CD4-positive, alpha-beta memory T cell (primary cell): Measurements from ENCODE around the gene EPS8. TPM values are rescaled to one million over a fixed set of nuclear protein-coding genes. Genes with fewer than 3 reads are reported as not detected.

Experiments used
- CTCF ChIA-PET: fragments of 350-600 bp; sonication (Branson Sonifier 250); formaldehyde crosslinking; loops from one replicate; lab custom pipeline; 2021; ENCODE audit warnings: inconsistent platforms; ENCODE audit not compliant: partially characterized antibody; lab: Charles Lee
- POLR2A ChIA-PET: fragments of 350-600 bp; sonication (Branson Sonifier 250); formaldehyde crosslinking; loops from one replicate; lab custom pipeline; 2021; ENCODE audit not compliant: partially characterized antibody; lab: Charles Lee
- DNase-seq, 5 donors: peaks; one replicate each; pipeline versions ENCODE4 v3.0.0 to v3.0.0-alpha.2; 2020 to 2022; ENCODE audit warnings: mixed read lengths in 1 of 5
- H3K27ac ChIP-seq: one replicate; pipeline ENCODE4 v1.7.0; 2013; ENCODE audit warnings: low read depth, low read length
- H3K27me3 ChIP-seq: 2 replicates; pipeline ENCODE4 v1.7.0; 2013; ENCODE audit warnings: mild to moderate bottlenecking, low read length, moderate library complexity; ENCODE audit not compliant: insufficient read depth
- H3K36me3 ChIP-seq: 2 replicates; pipeline ENCODE4 v1.7.0; 2013; ENCODE audit warnings: mild to moderate bottlenecking, low read length, moderate library complexity; ENCODE audit not compliant: insufficient read depth
- H3K4me1 ChIP-seq: 2 replicates; pipeline ENCODE4 v1.7.0; 2013; ENCODE audit warnings: mild to moderate bottlenecking, low read length, moderate library complexity; ENCODE audit not compliant: insufficient read depth
- H3K4me3 ChIP-seq, 2 donors: one replicate each; pipeline ENCODE4 v1.7.0; 2013; ENCODE audit warnings: low read length in 2 of 2, mild to moderate bottlenecking in 1 of 2
- H3K9me3 ChIP-seq, 2 donors: one replicate each; pipeline ENCODE4 v1.7.0; 2013; ENCODE audit warnings: low read length in 2 of 2, control low read depth in 1 of 2; ENCODE audit not compliant: control insufficient read depth in 1 of 2
- H3K27ac Mint-ChIP-seq, 7 donors: one replicate each; pipeline ENCODE4 v1.8.0; 2020 to 2021; ENCODE audit warnings: mixed read lengths in 7 of 7, mild to moderate bottlenecking in 6 of 7, inconsistent platforms in 3 of 7, moderate library complexity in 3 of 7
- H3K27me3 Mint-ChIP-seq, 2 donors: one replicate each; pipeline ENCODE4 v1.8.0; 2020 to 2021; ENCODE audit warnings: mixed read lengths in 2 of 2
- H3K36me3 Mint-ChIP-seq, 2 donors: one replicate each; pipeline ENCODE4 v1.8.0; 2020 to 2021; ENCODE audit warnings: mixed read lengths in 2 of 2, inconsistent platforms in 1 of 2, mild to moderate bottlenecking in 1 of 2
- H3K4me1 Mint-ChIP-seq, 4 donors: one replicate each; pipeline ENCODE4 v1.8.0; 2020 to 2021; ENCODE audit warnings: mixed read lengths in 4 of 4, mild to moderate bottlenecking in 1 of 4
- H3K4me3 Mint-ChIP-seq, 8 donors: one replicate each; pipeline ENCODE4 v1.8.0; 2020 to 2021; ENCODE audit warnings: mixed read lengths in 8 of 8, mild to moderate bottlenecking in 7 of 8, moderate library complexity in 6 of 8, inconsistent platforms in 3 of 8
- H3K9me3 Mint-ChIP-seq, 8 donors: one replicate each; pipeline ENCODE4 v1.8.0; 2020 to 2021; ENCODE audit warnings: mixed read lengths in 8 of 8, mild to moderate bottlenecking in 5 of 8, inconsistent platforms in 3 of 8, moderate library complexity in 1 of 8
- intact Hi-C: fragments of 100-400 bp; cut with micrococcal nuclease; formaldehyde crosslinking; loops from one replicate; pipeline ENCODE4 v1.15.1; 2023
- polyA plus RNA-seq, 2 donors: library from polyadenylated mRNA; unstranded; fragments of 300-500 nt; fragmentation: Illumina TruSeq; gene quantifications; one replicate each; pipeline ENCODE4 v1.2.3, GENCODE V29; 2021
- total RNA-seq, 2 experiments: library from RNA; stranded (reverse); gene quantifications; one replicate each; pipeline ENCODE4 v1.2.3, GENCODE V29; 2021

The EPS8 gene
- total and polyA plus RNA-seq, 4 experiments from 2014 or later: 2.6 to 4.0 (median 3.6) TPM

DNA sequence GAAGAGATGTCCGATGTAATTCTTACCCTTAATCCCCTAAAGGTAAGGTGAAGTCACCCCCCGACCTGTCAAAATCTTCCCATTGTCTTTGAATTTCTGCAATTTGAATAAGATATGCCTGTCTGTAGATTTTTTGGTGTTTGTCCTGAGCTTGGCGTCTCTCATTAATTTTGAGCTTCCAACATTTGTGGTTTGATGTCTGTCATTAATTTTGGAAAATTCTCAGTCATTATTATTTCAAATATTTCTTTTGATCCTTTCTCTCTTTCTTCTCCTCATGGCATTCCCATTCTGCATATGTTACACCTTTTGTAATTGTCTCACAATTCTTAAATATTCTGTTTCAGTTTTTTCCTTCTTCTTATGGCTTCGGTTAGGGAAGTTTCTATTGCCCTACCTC, 60.1 kb downstream of the EPS8 start:
- Histone ChIP-seq H3K27ac (no peak overlapping the region), H3K36me3 (no peaks in the 10 kb centered on the region), H3K4me1 (no peaks in the 10 kb centered on the region), H3K9me3 (no peaks in the 10 kb centered on the region), H3K4me3 (no peak overlapping the region), H3K27me3 (no peaks in the 10 kb centered on the region)
- DNase-seq: no peak
- no peaks in the 10 kb centered on the region for H3K36me3 Mint-ChIP-seq
- no peak overlapping the region for H3K27ac Mint-ChIP-seq
- intact Hi-C loops: no loop called here
- CTCF ChIA-PET: no interaction called here
- POLR2A ChIA-PET: no interaction called here
- no peaks in the 10 kb centered on the region for H3K9me3 Mint-ChIP-seq
- no peak overlapping the region for H3K4me3 Mint-ChIP-seq
- H3K4me1 Mint-ChIP-seq: no peaks in the 10 kb centered on the region
- peaks cover 0 to 8% of the 10 kb centered on the region in 2 donors for H3K27me3 Mint-ChIP-seq

DNA sequence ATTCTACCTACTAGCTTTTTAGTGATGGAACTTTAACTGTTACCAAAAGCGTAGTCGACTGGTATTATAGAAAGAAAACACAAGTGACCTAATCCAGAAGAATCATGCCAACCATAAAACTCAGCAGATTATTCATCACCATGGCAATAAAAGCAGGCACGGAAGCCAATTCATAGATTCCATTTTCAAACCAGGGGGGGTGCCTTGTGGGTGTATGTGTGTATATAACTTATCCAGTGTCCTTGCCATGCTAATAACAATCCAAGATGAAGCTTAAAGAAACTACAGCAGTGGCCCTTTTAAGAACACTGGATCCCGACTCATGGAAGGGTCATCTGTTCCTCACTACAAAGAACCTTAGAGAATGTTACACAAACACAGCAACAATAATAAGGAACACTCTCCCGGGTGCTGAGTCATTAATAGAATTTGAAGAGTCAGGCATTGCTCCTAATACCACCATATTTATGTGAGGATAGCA, 61.0 kb downstream of the EPS8 start:
- CTCF ChIA-PET: no interaction called here

DNA sequence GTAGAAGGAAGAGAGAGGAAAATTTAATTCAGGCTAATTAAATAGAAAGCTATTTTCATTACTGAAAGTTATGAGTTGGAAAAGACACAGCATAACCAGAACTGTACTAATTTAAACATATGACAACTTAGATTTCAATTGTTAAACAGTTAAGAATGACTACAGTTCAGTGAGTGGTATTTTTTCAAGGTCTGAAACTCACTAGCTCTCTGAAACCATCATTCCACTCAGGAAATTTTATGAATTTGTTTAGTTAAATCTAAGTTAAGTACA, 62.4 kb downstream of the EPS8 start:
- CTCF ChIA-PET: no interaction called here
- DNase-seq: no peak
- H3K9me3 Mint-ChIP-seq: no peaks in the 10 kb centered on the region
- Histone ChIP-seq H3K9me3 (no peaks in the 10 kb centered on the region), H3K4me1 (no peaks in the 10 kb centered on the region), H3K36me3 (no peaks in the 10 kb centered on the region), H3K27me3 (no peaks in the 10 kb centered on the region), H3K4me3 (no peak overlapping the region), H3K27ac (no peak overlapping the region)
- H3K4me1 Mint-ChIP-seq: no peaks in the 10 kb centered on the region
- no peak overlapping the region for H3K27ac Mint-ChIP-seq
- POLR2A ChIA-PET: no interaction called here
- no peaks in the 10 kb centered on the region for H3K36me3 Mint-ChIP-seq
- intact Hi-C loops: no loop called here
- no peak overlapping the region for H3K4me3 Mint-ChIP-seq
- H3K27me3 Mint-ChIP-seq: peaks cover 0 to 7% of the 10 kb centered on the region in 2 donors

More for the DNA sequence above, 61.0 kb downstream of the EPS8 start:
- no peaks in the 10 kb centered on the region for H3K4me1 ChIP-seq
- POLR2A ChIA-PET: no interaction called here
- no peaks in the 10 kb centered on the region for H3K27me3 ChIP-seq
- Mint-ChIP-seq H3K4me3 (no peak overlapping the region), H3K36me3 (no peaks in the 10 kb centered on the region), H3K27me3 (peaks cover 0 to 6% of the 10 kb centered on the region in 2 donors), H3K4me1 (no peaks in the 10 kb centered on the region), H3K27ac (no peak overlapping the region), H3K9me3 (no peaks in the 10 kb centered on the region)
- no peaks in the 10 kb centered on the region for H3K36me3 ChIP-seq
- H3K27ac ChIP-seq: no peak overlapping the region
- H3K9me3 ChIP-seq: no peaks in the 10 kb centered on the region
- H3K4me3 ChIP-seq: no peak overlapping the region
- intact Hi-C loops: no loop called here
- DNase-seq: no peak

DNA sequence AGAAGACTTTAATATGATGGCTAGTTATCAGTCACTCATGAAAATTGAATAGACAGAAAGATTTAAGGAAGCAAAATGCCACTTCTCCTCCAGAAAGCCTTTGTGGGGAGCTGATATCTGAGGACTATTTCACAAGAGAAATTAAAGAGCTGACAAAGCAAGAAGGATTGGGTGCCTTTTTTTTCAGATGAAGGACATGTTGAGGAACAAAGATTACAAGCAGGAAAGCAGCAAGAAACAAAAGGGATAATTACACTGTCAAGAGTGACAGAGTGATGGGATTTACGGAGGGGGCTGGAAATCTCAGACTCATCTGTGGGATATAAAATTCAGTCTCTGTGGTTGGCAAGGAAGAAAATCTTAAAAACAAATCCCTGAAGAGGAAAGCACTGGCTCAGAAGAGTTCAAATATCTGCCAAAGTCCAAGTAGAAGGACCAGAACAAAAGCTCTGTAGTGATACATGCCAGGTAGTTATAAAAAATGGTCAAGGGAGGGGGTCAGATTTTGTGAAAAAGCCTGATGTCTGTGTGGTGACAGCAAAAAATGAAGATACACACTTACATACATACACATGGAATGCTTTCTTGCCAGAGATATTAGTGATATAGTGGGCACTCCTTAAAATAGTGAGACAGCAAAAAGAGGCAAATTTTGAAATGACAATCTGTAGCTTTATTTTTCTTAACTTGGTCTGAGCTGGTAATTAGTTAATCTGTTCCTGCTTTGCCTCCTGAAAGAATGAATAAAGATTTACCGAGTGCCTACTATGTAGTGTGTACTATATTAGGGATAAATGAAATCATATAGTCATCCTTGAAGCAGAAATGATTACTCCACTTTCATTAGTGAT, 62.9 kb downstream of the EPS8 start:
- ChIA-PET CTCF (no interaction called here), POLR2A (no interaction called here)
- Histone ChIP-seq H3K4me3 (no peak overlapping the region), H3K36me3 (no peaks in the 10 kb centered on the region), H3K27ac (no peak overlapping the region), H3K27me3 (no peaks in the 10 kb centered on the region), H3K9me3 (no peaks in the 10 kb centered on the region), H3K4me1 (no peaks in the 10 kb centered on the region)
- Mint-ChIP-seq H3K36me3 (no peaks in the 10 kb centered on the region), H3K27ac (no peak overlapping the region), H3K4me1 (no peaks in the 10 kb centered on the region), H3K4me3 (no peak overlapping the region), H3K9me3 (no peaks in the 10 kb centered on the region), H3K27me3 (peaks cover 0 to 7% of the 10 kb centered on the region in 2 donors)
- no peak for DNase-seq
- intact Hi-C loops: no loop called here

DNA sequence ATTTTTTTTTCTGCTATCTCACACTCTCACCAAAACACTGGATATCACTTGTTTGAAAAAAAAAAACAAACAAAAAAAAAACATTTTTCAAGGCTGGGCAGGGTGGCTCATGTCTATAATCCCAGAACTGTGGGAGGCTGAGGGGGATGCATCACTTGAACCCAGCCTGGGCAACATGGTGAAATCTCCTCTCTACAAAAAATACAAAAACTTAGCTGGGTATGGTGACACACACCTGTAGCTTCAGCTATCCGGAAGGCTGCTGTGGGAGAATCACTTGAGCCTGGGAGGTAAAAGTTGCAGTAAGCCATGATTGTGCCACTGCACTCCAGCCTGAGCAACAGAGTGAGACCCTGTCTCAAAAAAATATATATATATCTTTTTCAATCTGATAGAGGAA, 66.2 kb downstream of the EPS8 start:
- no peak overlapping the region for H3K4me3 ChIP-seq
- intact Hi-C loops: no loop called here
- no peak overlapping the region for H3K4me3 Mint-ChIP-seq
- no peaks in the 10 kb centered on the region for H3K36me3 ChIP-seq
- ChIA-PET POLR2A (no interaction called here), CTCF (no interaction called here)
- H3K27ac Mint-ChIP-seq: no peak overlapping the region
- no peaks in the 10 kb centered on the region for H3K27me3 ChIP-seq
- no peaks in the 10 kb centered on the region for H3K4me1 ChIP-seq
- H3K27me3 Mint-ChIP-seq: peaks cover 0 to 2% of the 10 kb centered on the region in 2 donors
- no peak for DNase-seq
- H3K27ac ChIP-seq: no peak overlapping the region
- no peaks in the 10 kb centered on the region for H3K36me3 Mint-ChIP-seq
- H3K9me3 ChIP-seq: no peaks in the 10 kb centered on the region
- H3K9me3 Mint-ChIP-seq: no peaks in the 10 kb centered on the region
- peaks cover 0 to 2% (median 0%) of the 10 kb centered on the region in 4 donors for H3K4me1 Mint-ChIP-seq

DNA sequence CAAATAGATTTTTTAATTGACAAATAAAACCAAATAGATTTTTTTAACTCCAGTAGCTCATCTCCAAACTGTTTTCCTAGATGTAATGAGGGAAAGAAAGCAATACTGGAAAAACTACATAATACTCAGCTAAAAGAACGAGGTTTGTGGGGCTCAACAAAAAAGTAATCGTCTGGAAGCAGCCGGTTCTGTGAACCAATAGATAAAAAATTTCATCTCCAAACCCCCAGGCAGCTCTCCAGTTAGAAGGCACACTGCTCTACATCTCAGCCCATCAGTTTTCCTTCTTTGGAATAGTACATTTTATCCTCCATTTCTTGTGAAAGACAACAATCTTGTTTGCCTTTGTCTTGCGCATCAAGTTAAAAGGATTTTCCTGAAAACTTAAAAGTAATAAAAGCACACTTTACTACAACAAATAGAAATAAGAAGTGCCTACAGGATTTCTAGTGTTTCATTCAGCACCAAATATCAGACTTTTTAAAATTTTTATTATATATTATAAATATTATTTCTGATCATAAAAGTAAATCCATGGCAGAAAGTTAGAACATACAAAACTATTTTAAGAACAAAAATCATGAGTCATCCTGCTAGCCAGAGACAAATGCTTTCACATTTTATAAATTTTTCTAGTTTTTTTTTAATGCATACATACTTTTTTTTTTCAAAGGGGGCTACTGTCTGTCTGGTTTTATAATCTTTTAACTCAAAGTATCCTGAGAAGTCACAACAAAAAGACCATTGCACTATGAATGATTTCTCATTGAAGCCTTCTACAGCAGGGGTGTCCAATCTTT, 67.7 kb downstream of the EPS8 start:
- ChIA-PET CTCF (no interaction called here), POLR2A (interaction anchor here (0.7 kb wide), 1 partner anchor 147 kb away, joined by 3 read pairs; no protein-coding TSS in a partner anchor)
- no peak for DNase-seq
- Histone ChIP-seq H3K4me1 (no peaks in the 10 kb centered on the region), H3K9me3 (no peaks in the 10 kb centered on the region), H3K27ac (no peak overlapping the region), H3K36me3 (no peaks in the 10 kb centered on the region), H3K4me3 (no peak overlapping the region), H3K27me3 (no peaks in the 10 kb centered on the region)
- intact Hi-C loops: no loop called here
- Mint-ChIP-seq H3K36me3 (no peaks in the 10 kb centered on the region), H3K4me3 (no peak overlapping the region), H3K4me1 (peaks cover 0 to 2% (median 0%) of the 10 kb centered on the region in 4 donors), H3K27ac (no peak overlapping the region), H3K9me3 (no peaks in the 10 kb centered on the region), H3K27me3 (peaks cover 0 to 2% of the 10 kb centered on the region in 2 donors)

DNA sequence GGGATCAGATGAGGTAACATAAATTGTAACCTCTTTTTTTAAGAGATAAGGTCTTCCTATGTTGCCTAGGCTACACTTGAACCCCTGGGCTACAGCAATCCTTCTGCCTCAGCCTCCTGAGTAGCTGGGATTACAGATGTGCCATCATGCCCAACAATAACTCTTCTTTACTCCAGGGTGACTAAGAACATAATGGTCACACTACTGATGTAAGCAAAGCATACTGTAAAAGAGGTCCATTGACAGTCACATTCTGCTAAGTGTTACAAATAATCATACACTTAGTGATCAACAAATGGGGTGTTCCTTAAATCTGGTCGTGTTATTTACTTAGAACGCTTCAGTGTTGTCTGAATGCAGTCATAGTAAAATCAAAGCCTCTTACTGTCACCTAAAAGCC, 68.9 kb downstream of the EPS8 start:
- Histone ChIP-seq H3K27me3 (no peaks in the 10 kb centered on the region), H3K4me3 (no peak overlapping the region), H3K27ac (no peak overlapping the region), H3K4me1 (no peaks in the 10 kb centered on the region), H3K36me3 (no peaks in the 10 kb centered on the region), H3K9me3 (no peaks in the 10 kb centered on the region)
- Mint-ChIP-seq H3K27ac (no peak overlapping the region), H3K36me3 (no peaks in the 10 kb centered on the region), H3K27me3 (peaks cover 0 to 1% of the 10 kb centered on the region in 2 donors), H3K4me1 (peaks cover 0 to 2% (median 0%) of the 10 kb centered on the region in 4 donors), H3K4me3 (no peak overlapping the region), H3K9me3 (no peaks in the 10 kb centered on the region)
- DNase-seq: no peak
- ChIA-PET CTCF (no interaction called here), POLR2A (no interaction called here)
- intact Hi-C loops: no loop called here
